Panc1 (cell line): ENCODE measurements around the gene GHDC. TPM values are rescaled to one million over a fixed set of nuclear protein-coding genes. Genes with fewer than 3 reads are reported as not detected.

Source experiments
- ATAC-seq: fragments of 200-7000 bp; cut with Tn5 transposase; 2 replicates; pipeline ENCODE4 v1.9.1; 2020; ENCODE audit warnings: mild to moderate bottlenecking, moderate library complexity
- BruUV-seq: library from RNA; stranded (reverse); fragments of 400-500 nt; replicated peaks from 2 replicates; lab custom pipeline; 2021; lab: Mats Ljungman, UMichigan
- CTCF ChIA-PET: fragments of 300-600 bp; sonication (Branson Sonifier 250); formaldehyde crosslinking; loops from one replicate; lab custom pipeline; 2022; ENCODE audit warnings: antibody characterized with exemption; lab: Charles Lee
- POLR2A ChIA-PET: fragments of 300-600 bp; sonication (Branson Sonifier 250); formaldehyde crosslinking; loops from one replicate; lab custom pipeline; 2022; ENCODE audit warnings: antibody characterized with exemption; lab: Charles Lee
- DNase-seq: peaks from one replicate; pipeline ENCODE4 v3.0.0-alpha.2; 2010; ENCODE audit warnings: low read depth, low spot score
- H3K27ac ChIP-seq: 2 replicates; pipeline ENCODE4 v1.5.1; 2011; ENCODE audit warnings: mild to moderate bottlenecking, low read length, inconsistent platforms
- H3K27me3 ChIP-seq: fragments of 200-500 bp; sonication (Bioruptor generic); 2 replicates; pipeline ENCODE4 v1.6.0; 2014; ENCODE audit warnings: low read length, inconsistent platforms; ENCODE audit not compliant: control insufficient read depth, insufficient read depth
- H3K36me3 ChIP-seq: fragments of 200-500 bp; sonication (Bioruptor generic); 2 replicates; pipeline ENCODE4 v1.5.1; 2014; ENCODE audit warnings: inconsistent platforms, mild to moderate bottlenecking, low read length, moderate library complexity; ENCODE audit not compliant: control insufficient read depth, insufficient read depth
- H3K4me1 ChIP-seq: 2 replicates; pipeline ENCODE4 v1.5.1; 2011; ENCODE audit warnings: inconsistent platforms, mild to moderate bottlenecking, low read length, moderate library complexity; ENCODE audit not compliant: control insufficient read depth, insufficient read depth
- H3K4me3 ChIP-seq, 2 experiments: 2 replicates each; pipeline ENCODE4 v1.5.1; 2011 to 2012; ENCODE audit warnings: low read depth in 2 of 2, low read length in 2 of 2, mild to moderate bottlenecking in 2 of 2, inconsistent platforms in 1 of 2, moderate library complexity in 1 of 2
- H3K9me3 ChIP-seq: fragments of 200-500 bp; sonication (Bioruptor generic); 2 replicates; pipeline ENCODE4 v1.5.1; 2014; ENCODE audit warnings: low read depth, mild to moderate bottlenecking, inconsistent platforms, low read length, moderate library complexity; ENCODE audit not compliant: control insufficient read depth, insufficient read depth
- POLR2AphosphoS5 ChIP-seq: IDR thresholded peaks from 2 replicates; pipeline ENCODE4 v1.6.1; 2012; ENCODE audit warnings: mild to moderate bottlenecking, low read depth, low read length, moderate library complexity
- SIN3A ChIP-seq: IDR thresholded peaks from 2 replicates; pipeline ENCODE4 v1.6.1; 2012; ENCODE audit warnings: low read depth, mild to moderate bottlenecking, low read length, moderate library complexity, borderline replicate concordance; ENCODE audit not compliant: insufficient read depth
- TCF7L2 ChIP-seq: IDR thresholded peaks from 2 replicates; pipeline ENCODE4 v1.6.1; 2011; ENCODE audit warnings: mild to moderate bottlenecking, low read depth, low read length, inconsistent platforms
- in situ Hi-C: cut with HindIII; loops from 2 replicates; pipeline ENCODE4 v1.10.0; 2016; ENCODE audit warnings: low sequenced_read_pairs, low pct_unique_long_range_greater_than_20kb
- intact Hi-C: fragments of 100-400 bp; cut with micrococcal nuclease; formaldehyde crosslinking; loops from one replicate; pipeline ENCODE4 v1.10.0; 2022; ENCODE audit not compliant: unreplicated experiment
- total RNA-seq: library from RNA; stranded (reverse); gene quantifications from one replicate; pipeline ENCODE4 v1.2.1, GENCODE V29; 2021; ENCODE audit not compliant: unreplicated experiment
- TF ChIP-seq, protein P1 (sequence below): fragments of 450-650 bp; IDR thresholded peaks from 2 replicates; pipeline ENCODE4 v1.5.1; 2017; ENCODE audit warnings: mild to moderate bottlenecking
- TF ChIP-seq, protein P2 (sequence below), 2 experiments: IDR thresholded peaks; 2 replicates each; pipeline ENCODE4 v1.6.1; 2011 to 2012; ENCODE audit warnings: low read depth in 2 of 2, control low read depth in 1 of 2, low read length in 1 of 2, mild to moderate bottlenecking in 1 of 2, moderate library complexity in 1 of 2; ENCODE audit not compliant: insufficient read depth in 1 of 2

Gene GHDC
- total RNA-seq, 1 experiment from 2014 or later = 21.8 TPM

DNA sequence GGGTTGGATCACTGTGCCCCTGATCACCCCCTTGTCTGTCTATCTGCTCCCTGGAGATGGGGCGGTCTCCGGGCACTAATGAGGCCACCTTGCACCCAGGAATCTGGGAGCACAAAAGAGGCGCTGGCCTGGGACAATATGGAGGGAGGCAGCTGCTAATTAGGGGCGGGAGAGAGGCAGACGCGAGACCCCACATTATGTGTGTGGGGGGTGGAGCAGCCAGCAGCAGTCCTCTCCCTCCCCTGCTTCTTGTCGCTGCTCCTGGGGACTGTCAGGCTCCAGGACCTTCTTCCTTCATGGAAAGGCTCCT lies 8.7 kb downstream of the GHDC start:
- no TSS peak for BruUV-seq
- Histone ChIP-seq H3K36me3 (no peaks in the 10 kb centered on the region), H3K9me3 (no peaks in the 10 kb centered on the region), H3K27me3 (no peaks in the 10 kb centered on the region), H3K4me3 (no peak overlapping the region), H3K4me1 (peaks cover 12% of the 10 kb centered on the region), H3K27ac (peak overlapping the region; percentile 23; the same call in 1 of the 2 replicates)
- DNase-seq = no peak
- intact Hi-C loops = no loop called here
- TF ChIP-seq SIN3A = no peak
- TF ChIP-seq TCF7L2 = no peak
- TF ChIP-seq, protein P1, sequence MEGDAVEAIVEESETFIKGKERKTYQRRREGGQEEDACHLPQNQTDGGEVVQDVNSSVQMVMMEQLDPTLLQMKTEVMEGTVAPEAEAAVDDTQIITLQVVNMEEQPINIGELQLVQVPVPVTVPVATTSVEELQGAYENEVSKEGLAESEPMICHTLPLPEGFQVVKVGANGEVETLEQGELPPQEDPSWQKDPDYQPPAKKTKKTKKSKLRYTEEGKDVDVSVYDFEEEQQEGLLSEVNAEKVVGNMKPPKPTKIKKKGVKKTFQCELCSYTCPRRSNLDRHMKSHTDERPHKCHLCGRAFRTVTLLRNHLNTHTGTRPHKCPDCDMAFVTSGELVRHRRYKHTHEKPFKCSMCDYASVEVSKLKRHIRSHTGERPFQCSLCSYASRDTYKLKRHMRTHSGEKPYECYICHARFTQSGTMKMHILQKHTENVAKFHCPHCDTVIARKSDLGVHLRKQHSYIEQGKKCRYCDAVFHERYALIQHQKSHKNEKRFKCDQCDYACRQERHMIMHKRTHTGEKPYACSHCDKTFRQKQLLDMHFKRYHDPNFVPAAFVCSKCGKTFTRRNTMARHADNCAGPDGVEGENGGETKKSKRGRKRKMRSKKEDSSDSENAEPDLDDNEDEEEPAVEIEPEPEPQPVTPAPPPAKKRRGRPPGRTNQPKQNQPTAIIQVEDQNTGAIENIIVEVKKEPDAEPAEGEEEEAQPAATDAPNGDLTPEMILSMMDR = no peak
- no peak for TF ChIP-seq POLR2AphosphoS5
- TF ChIP-seq, protein P2, sequence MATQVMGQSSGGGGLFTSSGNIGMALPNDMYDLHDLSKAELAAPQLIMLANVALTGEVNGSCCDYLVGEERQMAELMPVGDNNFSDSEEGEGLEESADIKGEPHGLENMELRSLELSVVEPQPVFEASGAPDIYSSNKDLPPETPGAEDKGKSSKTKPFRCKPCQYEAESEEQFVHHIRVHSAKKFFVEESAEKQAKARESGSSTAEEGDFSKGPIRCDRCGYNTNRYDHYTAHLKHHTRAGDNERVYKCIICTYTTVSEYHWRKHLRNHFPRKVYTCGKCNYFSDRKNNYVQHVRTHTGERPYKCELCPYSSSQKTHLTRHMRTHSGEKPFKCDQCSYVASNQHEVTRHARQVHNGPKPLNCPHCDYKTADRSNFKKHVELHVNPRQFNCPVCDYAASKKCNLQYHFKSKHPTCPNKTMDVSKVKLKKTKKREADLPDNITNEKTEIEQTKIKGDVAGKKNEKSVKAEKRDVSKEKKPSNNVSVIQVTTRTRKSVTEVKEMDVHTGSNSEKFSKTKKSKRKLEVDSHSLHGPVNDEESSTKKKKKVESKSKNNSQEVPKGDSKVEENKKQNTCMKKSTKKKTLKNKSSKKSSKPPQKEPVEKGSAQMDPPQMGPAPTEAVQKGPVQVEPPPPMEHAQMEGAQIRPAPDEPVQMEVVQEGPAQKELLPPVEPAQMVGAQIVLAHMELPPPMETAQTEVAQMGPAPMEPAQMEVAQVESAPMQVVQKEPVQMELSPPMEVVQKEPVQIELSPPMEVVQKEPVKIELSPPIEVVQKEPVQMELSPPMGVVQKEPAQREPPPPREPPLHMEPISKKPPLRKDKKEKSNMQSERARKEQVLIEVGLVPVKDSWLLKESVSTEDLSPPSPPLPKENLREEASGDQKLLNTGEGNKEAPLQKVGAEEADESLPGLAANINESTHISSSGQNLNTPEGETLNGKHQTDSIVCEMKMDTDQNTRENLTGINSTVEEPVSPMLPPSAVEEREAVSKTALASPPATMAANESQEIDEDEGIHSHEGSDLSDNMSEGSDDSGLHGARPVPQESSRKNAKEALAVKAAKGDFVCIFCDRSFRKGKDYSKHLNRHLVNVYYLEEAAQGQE (IDR thresholded peaks at IDR 0.05; ENCODE audit: insufficient read depth in 1 of 2, low read depth in 2 of 2, low read length in 1 of 2) = no peak
- in situ Hi-C loops = no loop called here
- CTCF ChIA-PET = interaction anchor here (0.6 kb wide), 1 partner anchor 33 kb away, joined by 4 read pairs; no protein-coding TSS in a partner anchor
- ATAC-seq = no peak
- POLR2A ChIA-PET = no interaction called here

DNA sequence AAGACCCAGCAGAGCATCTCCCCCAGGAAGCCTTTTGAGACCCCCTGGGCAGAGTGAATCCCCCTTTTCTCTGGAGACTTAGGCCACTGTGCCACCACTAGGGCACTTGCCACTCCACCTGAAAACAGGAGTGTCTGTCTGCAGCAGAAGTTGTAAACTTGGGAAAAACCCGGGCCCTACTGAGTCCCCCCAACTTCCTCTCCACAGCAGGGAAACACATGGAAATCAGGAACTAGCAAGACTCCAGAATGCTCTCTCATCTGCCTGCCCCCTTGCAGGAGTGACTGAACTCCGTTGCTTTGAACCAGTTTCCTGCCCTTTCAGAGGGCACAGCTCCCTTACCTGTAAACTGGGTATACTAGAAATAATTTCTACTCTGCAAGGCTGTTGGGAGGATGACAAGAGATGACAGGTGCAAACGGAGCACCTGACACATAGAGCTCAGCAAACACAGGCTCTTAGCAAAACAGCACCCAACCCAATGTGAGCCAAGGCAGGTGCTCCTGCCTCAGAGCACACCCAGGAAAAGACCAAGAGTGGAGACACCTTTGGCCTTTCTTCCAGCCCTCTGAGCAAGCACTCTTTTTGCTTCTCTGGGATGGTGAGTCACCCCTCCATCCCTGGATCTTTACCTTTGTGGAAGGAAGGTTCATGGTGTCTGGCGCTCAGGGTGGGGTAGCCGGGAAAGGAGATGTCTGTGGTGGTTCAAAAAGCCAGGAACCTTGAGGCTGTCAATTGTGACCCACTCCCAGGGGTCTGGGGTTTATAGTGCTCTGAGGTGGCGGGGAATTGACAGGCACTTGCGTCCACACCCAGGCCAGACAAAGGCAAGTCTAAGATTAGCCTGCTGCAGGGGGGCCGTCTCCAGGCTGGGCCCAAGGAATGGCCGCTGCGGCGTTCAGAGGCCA lies 9.3 kb downstream of the GHDC start, which contains the start of gene HCRT:
Gene HCRT, minus strand, starts transcription at position 740 of the 908 bp plus-strand sequence. Its CDS starts 87 bp downstream, at position 653.
- Histone ChIP-seq H3K36me3 (no peaks in the 10 kb centered on the region), H3K9me3 (no peaks in the 10 kb centered on the region), H3K27ac (peak within 1 kb of the TSS; percentile 61; the same call in 1 of the 2 replicates), H3K27me3 (no peaks in the 10 kb centered on the region), H3K4me3 (peak within 1 kb of the TSS; percentile 47 to 69), H3K4me1 (peaks cover 12% of the 10 kb centered on the region)
- ChIA-PET POLR2A (no interaction called here), CTCF (interaction anchor here (0.6 kb wide), 1 partner anchor 32 kb away, joined by 4 read pairs; no protein-coding TSS in a partner anchor)
- no TSS peak for BruUV-seq
- DNase-seq = no peak
- no peak for ATAC-seq
- TF ChIP-seq, protein P1 = no peak
- no peak for TF ChIP-seq TCF7L2
- TF ChIP-seq POLR2AphosphoS5 = no peak
- TF ChIP-seq, protein P2 (IDR thresholded peaks at IDR 0.05; ENCODE audit: insufficient read depth in 1 of 2, low read depth in 2 of 2, low read length in 1 of 2) = no peak
- no peak for TF ChIP-seq SIN3A
- in situ Hi-C loops = no loop called here
- intact Hi-C loops = no loop called here
